Umbilical cord (tissue), 2 donors: Measurements from ENCODE around the gene PRRT1B. TPM values are rescaled to one million over a fixed set of nuclear protein-coding genes. Genes with fewer than 3 reads are reported as not detected.

Source experiments
- DNase-seq: peaks from one replicate; pipeline ENCODE4 v3.0.0-alpha.2; 2015; ENCODE audit warnings: low spot score
- total RNA-seq: library from RNA; depleted of rRNA; stranded (reverse); fragments of >200 nt; gene quantifications from one replicate; pipeline ENCODE4 v1.2.3, GENCODE V29; 2014; ENCODE audit warnings: low replicate concordance; ENCODE audit not compliant: insufficient read depth

PRRT1B gene
- total RNA-seq, 1 donor from 2014 or later, result not detected

GRCh38 chr9:131522257-131523085, 22.9 kb upstream of the PRRT1B start:
- DNase-seq, result no peak

- DNase-seq, result no peak
These were observed 22.3 kb upstream of the PRRT1B start for GRCh38 chr9:131523086-131523388.

GRCh38 chr9:131523451-131524435, 21.6 kb upstream of the PRRT1B start:
- no peak for DNase-seq

DNA sequence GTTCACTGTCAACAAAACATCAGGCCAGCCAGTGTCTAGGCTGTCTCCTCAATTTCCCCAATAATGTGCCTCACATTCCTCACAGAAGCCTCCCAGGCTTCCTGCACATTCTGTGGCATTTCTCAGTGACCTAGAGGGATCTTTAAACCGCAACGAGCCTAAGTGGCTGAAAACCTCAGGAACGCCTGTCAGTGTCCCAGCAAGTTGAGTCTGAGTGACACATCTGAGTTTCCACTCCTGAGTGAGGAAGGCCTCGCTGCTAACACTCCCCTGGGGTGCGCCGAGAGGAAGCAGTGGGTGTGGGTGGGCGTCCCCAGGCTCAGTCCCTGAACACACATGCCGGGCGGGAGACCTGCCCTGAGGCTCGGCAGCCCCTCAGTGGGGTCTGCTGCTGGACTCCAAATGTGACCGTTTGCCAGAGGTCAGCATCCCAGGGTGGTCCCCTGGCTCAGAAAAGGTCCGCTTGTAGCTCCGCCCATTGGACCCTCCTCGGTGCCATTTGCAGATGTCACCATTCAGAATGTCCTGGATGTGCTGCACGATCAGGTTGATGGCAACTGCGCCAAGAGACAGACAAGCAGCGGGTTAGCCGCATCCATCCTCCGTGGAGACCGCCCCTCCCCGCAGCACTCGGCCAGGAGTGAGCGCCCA, 20.5 kb upstream of the PRRT1B start:
- no peak for DNase-seq

- no peak for DNase-seq
These were observed 19.4 kb upstream of the PRRT1B start for GRCh38 chr9:131525643-131526565.

- no peak for DNase-seq
These were observed 17.1 kb upstream of the PRRT1B start for GRCh38 chr9:131528186-131528585.

GRCh38 chr9:131528886-131529505, 16.3 kb upstream of the PRRT1B start:
- DNase-seq, result no peak

- DNase-seq, result no peak
These were observed 15.5 kb upstream of the PRRT1B start for GRCh38 chr9:131529597-131530545.

DNA sequence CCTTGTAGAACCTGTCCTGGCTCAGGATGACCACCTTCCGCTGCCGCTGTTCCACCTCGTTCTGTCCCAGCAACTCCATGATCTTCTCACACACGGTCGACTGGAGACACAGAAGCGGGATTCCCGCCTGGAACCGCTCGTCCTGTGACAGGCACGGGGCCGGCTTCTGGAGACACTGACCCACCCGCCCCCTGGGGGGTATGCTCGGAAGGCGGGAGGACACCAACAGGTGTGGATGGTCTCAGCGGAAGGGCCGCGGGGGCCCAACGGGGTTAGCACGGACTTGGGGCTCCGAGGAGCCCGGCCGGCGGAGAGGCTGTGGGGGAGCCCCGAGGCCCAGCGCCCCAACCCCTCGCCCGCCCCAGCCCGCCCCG, 14.8 kb upstream of the PRRT1B start:
- peak; percentile 21 for DNase-seq

- DNase-seq, result peak; percentile 87
These were observed 14.1 kb upstream of the PRRT1B start, which contains the start of gene UCK1 for GRCh38 chr9:131530920-131531832. Gene UCK1, minus strand, starts transcription at chr9:131531263. Its CDS starts 89 bp downstream, at chr9:131531174.

GRCh38 chr9:131534721-131535237, 10.5 kb upstream of the PRRT1B start:
- DNase-seq, result no peak

DNA sequence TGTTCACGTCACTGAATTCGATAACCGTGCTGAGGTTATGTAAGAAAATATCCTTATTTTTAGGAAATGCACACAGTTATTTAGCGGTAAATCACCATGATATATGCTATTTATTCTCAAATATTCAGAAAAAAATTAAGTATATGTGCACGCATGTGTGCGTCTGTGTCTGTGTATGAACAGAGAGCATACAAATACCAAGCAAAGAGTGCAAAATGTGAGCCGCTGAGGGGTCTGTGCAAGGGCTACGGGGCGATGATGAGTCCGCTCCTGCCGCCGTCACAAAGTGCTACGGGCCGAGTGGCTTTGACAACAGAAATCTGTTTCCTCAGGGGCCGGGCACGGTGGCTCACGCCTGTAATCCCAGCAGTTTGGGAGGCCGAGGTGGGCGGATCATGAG, 7.4 kb upstream of the PRRT1B start:
- no peak for DNase-seq

GRCh38 chr9:131539223-131539923, 6.0 kb upstream of the PRRT1B start:
- DNase-seq, result no peak

GRCh38 chr9:131543141-131543540, 2.2 kb upstream of the PRRT1B start:
- DNase-seq, result no peak

- DNase-seq, result no peak
These were observed 538 bp downstream of the PRRT1B start for GRCh38 chr9:131545786-131546335.

DNA sequence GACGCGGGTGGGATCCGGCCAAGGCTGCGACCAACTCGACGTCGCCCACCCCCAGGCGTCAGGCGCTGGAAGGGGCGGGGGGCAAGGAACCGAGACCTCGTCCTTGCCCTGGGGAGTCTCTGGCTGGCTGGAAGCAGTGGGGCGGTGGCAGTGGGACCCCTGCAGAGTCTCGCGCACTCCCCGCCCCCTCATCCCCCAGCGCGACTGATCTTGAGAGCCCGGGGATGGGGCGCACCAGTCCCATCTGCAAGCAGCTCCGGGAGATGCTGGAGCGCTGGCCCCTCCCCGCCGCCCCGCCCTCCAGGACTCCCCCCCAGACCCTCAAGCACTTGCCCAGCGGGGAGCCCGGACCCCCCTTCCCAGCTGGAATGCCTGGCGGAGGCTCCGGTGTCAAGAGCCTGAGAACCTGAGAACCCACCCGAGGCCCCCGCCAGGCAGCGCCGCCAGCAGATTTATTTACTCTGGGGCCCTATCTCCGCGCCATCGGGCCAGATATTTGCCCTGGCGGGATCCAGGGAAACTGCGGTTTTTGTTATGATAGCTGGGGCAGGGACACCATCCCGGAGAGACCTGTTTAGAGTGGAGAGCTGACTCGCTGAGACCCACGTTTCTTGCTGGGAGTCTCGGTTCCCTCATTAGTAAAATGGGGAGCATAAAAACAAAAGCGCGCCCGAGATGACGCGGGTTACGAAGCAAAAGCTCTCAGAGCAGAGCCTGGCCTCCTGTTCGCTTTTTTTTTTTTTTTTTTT, 1.2 kb downstream of the PRRT1B start:
- DNase-seq, result no peak
